ENCODE measurements around the gene SPTBN5. TPM values are rescaled to one million over a fixed set of nuclear protein-coding genes. Genes with fewer than 3 reads are reported as not detected.
A peak's percentile ranks its signal among the peaks of the same experiment; 100 is the strongest.

SPTBN5 gene
- total and polyA plus RNA-seq, 11 donors = 0.31 to 5.6 (median 1.7) TPM

- H3K4me1 ChIP-seq = peaks cover 0 to 8% (median under 1%) of the 10 kb centered on the region in 12 donors
- H3K27ac ChIP-seq = no peak overlapping the region
- peaks cover 0 to 60% (median 51%) of the 10 kb centered on the region in 9 donors for H3K36me3 ChIP-seq
- TF ChIP-seq CTCF (IDR thresholded peaks at IDR 0.05) (no peak), POLR2A (IDR thresholded peaks at IDR 0.05) (no peak)
- no peak overlapping the region for H3K4me3 ChIP-seq
- intact Hi-C loops (cut with DNase I) = loop anchor here in 9 of 10 donors (2.0 to 10.0 kb wide), 7 partner anchors 206 to 338 kb away; partner anchors contain the start of gene TYRO3 (in 7 of the 9)
- ATAC-seq (no peak), DNase-seq (no peak)
- 90 to 93% (median 92%) methylated on average over 10 to 11 of the region's 11 CpGs for WGBS, 4 donors
- H3K27me3 ChIP-seq = no peaks in the 10 kb centered on the region
- H3K9me3 ChIP-seq = no peaks in the 10 kb centered on the region
Measured at GRCh38 chr15:41812820-41813375, 81.0 kb downstream of the SPTBN5 start.

- Histone ChIP-seq H3K9me3 (no peaks in the 10 kb centered on the region), H3K4me3 (no peak overlapping the region), H3K36me3 (peaks cover 0 to 47% (median 39%) of the 10 kb centered on the region in 9 donors), H3K27me3 (no peaks in the 10 kb centered on the region), H3K4me1 (peaks cover 0 to 12% (median 2%) of the 10 kb centered on the region in 12 donors), H3K27ac (no peak overlapping the region)
- 47 to 49% (median 49%) methylated on average over 18 of the region's 18 CpGs for WGBS, 4 donors
- DNase-seq (peak; percentile 79 to 87 (median 86)), ATAC-seq (peak; percentile 84 to 92 (median 91))
- intact Hi-C loops (cut with DNase I) = loop anchor here (1.0 to 10.0 kb wide), 11 partner anchors 37 to 337 kb away; partner anchors contain the start of genes TYRO3 (in 7 of the 10) and MAPKBP1 (in 3 of the 10)
- TF ChIP-seq CTCF (IDR thresholded peaks at IDR 0.05) (peak; percentile 77 to 95 (median 90)), POLR2A (IDR thresholded peaks at IDR 0.05) (no peak)
Measured at GRCh38 chr15:41811432-41812195, 82.2 kb downstream of the SPTBN5 start.

GRCh38 chr15:41810651-41811431 is 83.0 kb downstream of the SPTBN5 start:
- Histone ChIP-seq H3K27me3 (no peaks in the 10 kb centered on the region), H3K27ac (no peak overlapping the region), H3K9me3 (no peaks in the 10 kb centered on the region), H3K4me1 (peaks cover 0 to 20% (median 3%) of the 10 kb centered on the region in 12 donors), H3K4me3 (no peak overlapping the region), H3K36me3 (peaks cover 0 to 39% (median 31%) of the 10 kb centered on the region in 9 donors)
- intact Hi-C loops (cut with DNase I) = loop anchor here (1.0 to 10.0 kb wide), 10 partner anchors 37 to 336 kb away; partner anchors contain the start of genes TYRO3 (in 7 of the 10) and MAPKBP1 (in 3 of the 10)
- ATAC-seq (no peak), DNase-seq (no peak)
- TF ChIP-seq POLR2A (IDR thresholded peaks at IDR 0.05) (no peak), CTCF (IDR thresholded peaks at IDR 0.05) (no peak)
- 92 to 95% (median 93%) methylated on average over 5 of the region's 5 CpGs for WGBS, 4 donors

Measured in heart left ventricle (tissue), 16 donors.